GM12878 (cell line): Measurements from ENCODE around the gene SYT14. TPM values are rescaled to one million over a fixed set of nuclear protein-coding genes. Genes with fewer than 3 reads are reported as not detected.

Source experiments
- ATAC-seq: fragments of 200-7000 bp; cut with Tn5 transposase; 3 replicates; pipeline ENCODE4 v1.9.1; 2020; ENCODE audit warnings: mild to moderate bottlenecking, moderate library complexity
- BruUV-seq: library from RNA; stranded (reverse); fragments of 400-500 nt; replicated peaks from 2 replicates; lab custom pipeline; 2021; lab: Mats Ljungman, UMichigan
- CTCF ChIA-PET: fragments of 300-600 bp; sonication (Branson Sonifier 250); formaldehyde crosslinking; extraction: SDS; loops from one replicate; lab custom pipeline; 2021; ENCODE audit warnings: inconsistent platforms; lab: Yijun Ruan, JAX
- POLR2A ChIA-PET: fragments of 350-600 bp; formaldehyde crosslinking; extraction: SDS; loops from one replicate; lab custom pipeline; 2021; ENCODE audit warnings: inconsistent platforms; lab: Charles Lee
- RAD21 ChIA-PET: fragments of 300-600 bp; sonication (Branson Sonifier 250); formaldehyde crosslinking; loops from one replicate; lab custom pipeline; 2023; ENCODE audit warnings: antibody characterized with exemption; ENCODE audit not compliant: unreplicated experiment; lab: Charles Lee
- SMC1A ChIA-PET: fragments of 300-600 bp; sonication (Branson Sonifier 250); formaldehyde crosslinking; loops from one replicate; lab custom pipeline; 2023; ENCODE audit not compliant: unreplicated experiment, uncharacterized antibody; lab: Charles Lee
- DNase-seq: peaks from one replicate; pipeline ENCODE4 v3.0.0-alpha.2; 2011; ENCODE audit warnings: low read depth, low spot score
- FAIRE-seq: peaks from 3 replicates; lab custom pipeline; 2011; peaks lifted over from hg19 to GRCh38; lab: Jason Lieb, UNC
- H2AFZ ChIP-seq: 2 replicates; pipeline ENCODE4 v1.6.0; 2011; ENCODE audit warnings: low read depth, low read length, control low read depth; ENCODE audit not compliant: control insufficient read depth
- H3K27ac ChIP-seq: 2 replicates; pipeline ENCODE4 v1.5.1; 2011; ENCODE audit warnings: control low read depth; ENCODE audit not compliant: control insufficient read depth, insufficient read depth
- H3K27me3 ChIP-seq, 2 experiments: replicated peaks in 1 of 2; 2 replicates each; pipeline versions ENCODE4 v1.6.0 to v1.6.1; 2011; ENCODE audit warnings: low read length in 1 of 2; ENCODE audit not compliant: control insufficient read depth in 2 of 2, insufficient read depth in 2 of 2
- H3K36me3 ChIP-seq, 2 experiments: 2 replicates each; pipeline ENCODE4 v1.5.1; 2011; ENCODE audit warnings: low read length in 1 of 2; ENCODE audit not compliant: control insufficient read depth in 2 of 2, insufficient read depth in 2 of 2
- H3K4me1 ChIP-seq: 2 replicates; pipeline ENCODE4 v1.6.1; 2011; ENCODE audit warnings: mild to moderate bottlenecking, low read length, moderate library complexity, mixed read lengths; ENCODE audit not compliant: control insufficient read depth, insufficient read depth
- H3K4me2 ChIP-seq: 2 replicates; pipeline ENCODE4 v1.6.0; 2011; ENCODE audit warnings: control low read depth; ENCODE audit not compliant: control insufficient read depth, insufficient read depth
- H3K4me3 ChIP-seq: fragments of 200-600 bp; sonication (generic); 2 replicates; pipeline ENCODE4 v1.5.1; 2016
- H3K79me2 ChIP-seq: 2 replicates; pipeline ENCODE4 v1.6.0; 2011; ENCODE audit warnings: low read length; ENCODE audit not compliant: control insufficient read depth, insufficient read depth
- H3K9ac ChIP-seq: 2 replicates; pipeline ENCODE4 v1.8.0; 2011; ENCODE audit warnings: low read length, control low read depth, mixed read lengths; ENCODE audit not compliant: control insufficient read depth, insufficient read depth
- H3K9me3 ChIP-seq: replicated peaks from 3 replicates; pipeline ENCODE4 v1.5.1; 2011; ENCODE audit warnings: mild to moderate bottlenecking, low read length; ENCODE audit not compliant: control insufficient read depth, insufficient read depth
- H4K20me1 ChIP-seq: 2 replicates; pipeline ENCODE4 v1.6.0; 2011; ENCODE audit not compliant: control insufficient read depth, insufficient read depth
- ATF2 ChIP-seq: IDR thresholded peaks from 2 replicates; pipeline ENCODE4 v1.6.1; 2012; ENCODE audit warnings: low read length, inconsistent platforms
- EP300 ChIP-seq, 2 experiments: fragments of 150-350 bp in 1 of 2; IDR thresholded peaks; 2 replicates each; pipeline ENCODE4 v1.6.1; 2011 to 2012; ENCODE audit warnings: low read depth in 2 of 2, low read length in 2 of 2, borderline replicate concordance in 1 of 2, improper control_type of control experiment in 1 of 2, inconsistent platforms in 1 of 2; ENCODE audit not compliant: control insufficient read depth in 1 of 2
- RUNX3 ChIP-seq: IDR thresholded peaks from 2 replicates; pipeline ENCODE4 v1.6.1; 2012; ENCODE audit warnings: low read length, inconsistent platforms
- SREBF2 ChIP-seq: IDR thresholded peaks from 2 replicates; pipeline ENCODE4 v1.6.1; 2012; ENCODE audit warnings: mild to moderate bottlenecking, low read length
- STAT1 ChIP-seq: fragments of 450-650 bp; conservative IDR thresholded peaks from 2 replicates; pipeline ENCODE4 v1.6.1; 2014; ENCODE audit warnings: antibody characterized with exemption, mild to moderate bottlenecking
- USF1 ChIP-seq: IDR thresholded peaks from 2 replicates; pipeline ENCODE4 v1.6.1; 2011; ENCODE audit warnings: borderline replicate concordance, low read depth, mild to moderate bottlenecking, moderate library complexity, mixed read lengths, low read length; ENCODE audit not compliant: insufficient read depth; ENCODE audit errors: extremely low read length
- USF2 ChIP-seq: IDR thresholded peaks from 2 replicates; pipeline ENCODE4 v1.6.1; 2011; ENCODE audit warnings: low read depth, low read length, improper control_type of control experiment, borderline replicate concordance
- ZNF24 ChIP-seq: fragments of 450-650 bp; IDR thresholded peaks from 2 replicates; pipeline ENCODE4 v1.6.1; 2017; ENCODE audit warnings: antibody characterized with exemption, mild to moderate bottlenecking
- ZNF592 ChIP-seq: fragments of 450-650 bp; IDR thresholded peaks from 2 replicates; pipeline ENCODE4 v1.6.1; 2017; ENCODE audit warnings: mild to moderate bottlenecking, moderate library complexity
- in situ Hi-C: fragments of 300-500 bp; cut with MboI; formaldehyde crosslinking; loops from 9 replicates; pipeline ENCODE4 v1.14.3; 2018; ENCODE audit warnings: mixed read lengths
- intact Hi-C: fragments of 100-400 bp; cut with micrococcal nuclease; formaldehyde crosslinking; loops from one replicate; pipeline ENCODE4 v1.14.2; 2022; ENCODE audit not compliant: unreplicated experiment
- polyA plus RNA-seq, 11 experiments: library from polyadenylated mRNA; depleted of rRNA in 4 of 11; unstranded in 6 of 11; stranded (reverse) in 5 of 11; fragments of >200 nt; fragmentation: Nextera tagmentation in 4 of 11; fragmentation: Illumina TruSeq in 1 of 11; extraction: Ambion mirVana in 4 of 11; extraction: Trizol in 1 of 11; gene quantifications; 1 replicate in 1 of 11; 2 replicates in 10 of 11; pipeline versions ENCODE4 v1.2.1 to v1.2.3, GENCODE V29; 2011 to 2016; ENCODE audit warnings: inconsistent platforms in 2 of 11, missing spikeins in 2 of 11, low read depth in 1 of 11
- total RNA-seq, 4 experiments: library from RNA; depleted of rRNA in 3 of 4; stranded (reverse); fragments of >200 nt in 3 of 4; fragmentation: Illumina TruSeq in 1 of 4; extraction: Trizol in 1 of 4; gene quantifications; 2 replicates each; pipeline versions ENCODE4 v1.2.1 to v1.2.3, GENCODE V29; 2013 to 2021

Gene SYT14
- total and polyA plus RNA-seq, 10 of the 15 experiments (the other 5 are each of a cell fraction or from before 2014, with no cell fraction given) = under 0.01 TPM; not detected in 9

GRCh38 chr1:209929751-209930150, 8.3 kb upstream of the SYT14 start:
- no peak for FAIRE-seq
- intact Hi-C loops = no loop called here
- TF ChIP-seq SREBF2 (no peak), USF2 (no peak), STAT1 (no peak), USF1 (no peak), ZNF24 (no peak), EP300 (IDR thresholded peaks at IDR 0.05; ENCODE audit: borderline replicate concordance in 1 of 2, control insufficient read depth in 1 of 2, low read depth in 2 of 2, low read length in 2 of 2) (no peak), ZNF592 (no peak), ATF2 (no peak), RUNX3 (no peak)
- TF ChIP-seq, all 136 proteins: peak for 0

More at GRCh38 chr1:209929751-209930150, 8.3 kb upstream of the SYT14 start:
- H3K4me3 ChIP-seq = no peak overlapping the region
- H3K27ac ChIP-seq = no peak overlapping the region
- H4K20me1 ChIP-seq = no peaks in the 10 kb centered on the region
- ChIA-PET RAD21 (no interaction called here), POLR2A (no interaction called here), CTCF (no interaction called here), SMC1A (no interaction called here)
- in situ Hi-C loops = no loop called here
- BruUV-seq = no TSS peak
- no peak overlapping the region for H2AFZ ChIP-seq
- H3K9ac ChIP-seq = no peak overlapping the region
- no peaks in the 10 kb centered on the region for H3K27me3 ChIP-seq
- DNase-seq (no peak), ATAC-seq (no peak)
- H3K9me3 ChIP-seq = no peaks in the 10 kb centered on the region
- no peaks in the 10 kb centered on the region for H3K79me2 ChIP-seq
- H3K4me2 ChIP-seq = no peak overlapping the region
- H3K4me1 ChIP-seq = no peaks in the 10 kb centered on the region
- H3K36me3 ChIP-seq = no peaks in the 10 kb centered on the region
